Measurements from ENCODE around the gene PDE4D. TPM values are rescaled to one million over a fixed set of nuclear protein-coding genes. Genes with fewer than 3 reads are reported as not detected.

The PDE4D gene
- total and polyA plus RNA-seq, 10 of the 15 experiments (the other 5 are each of a cell fraction or from before 2014, with no cell fraction given): 0.87 to 4.1 (median 2.2) TPM

GRCh38 chr5:59322058-59322457 lies 571.5 kb downstream of the PDE4D start:
- ChIA-PET CTCF (no interaction called here), POLR2A (no interaction called here), SMC1A (ENCODE audit: uncharacterized antibody, unreplicated experiment) (no interaction called here), RAD21 (ENCODE audit: unreplicated experiment) (no interaction called here)
- no TSS peak for BruUV-seq (replicated peaks)
- ATAC-seq (no peak), DNase-seq (ENCODE audit: low read depth, low spot score) (no peak), FAIRE-seq (no peak)
- Histone ChIP-seq H3K4me2 (ENCODE audit: control insufficient read depth, insufficient read depth) (no peak overlapping the region), H3K27ac (ENCODE audit: control insufficient read depth, insufficient read depth) (no peak overlapping the region), H4K20me1 (ENCODE audit: control insufficient read depth, insufficient read depth) (no peaks in the 10 kb centered on the region), H3K79me2 (ENCODE audit: control insufficient read depth, insufficient read depth, low read length) (no peaks in the 10 kb centered on the region), H3K9ac (ENCODE audit: control insufficient read depth, insufficient read depth, low read length) (no peak overlapping the region), H2AFZ (ENCODE audit: control insufficient read depth, low read depth, low read length) (no peak overlapping the region), H3K36me3 (ENCODE audit: control insufficient read depth in 2 of 2, insufficient read depth in 2 of 2, low read length in 1 of 2) (no peaks in the 10 kb centered on the region), H3K9me3 (replicated peaks; ENCODE audit: control insufficient read depth, insufficient read depth, low read length) (no peaks in the 10 kb centered on the region), H3K4me1 (ENCODE audit: control insufficient read depth, insufficient read depth, low read length) (no peaks in the 10 kb centered on the region), H3K4me3 (no peak overlapping the region), H3K27me3 (replicated peaks in 1 of 2; ENCODE audit: control insufficient read depth in 2 of 2, insufficient read depth in 2 of 2, low read length in 1 of 2) (no peaks in the 10 kb centered on the region)
- TF ChIP-seq CHD4 (IDR thresholded peaks at IDR 0.05) (no peak), NFIC (IDR thresholded peaks at IDR 0.05; ENCODE audit: low read depth, low read length) (no peak), ZSCAN29 (IDR thresholded peaks at IDR 0.05) (no peak), USF2 (IDR thresholded peaks at IDR 0.05; ENCODE audit: borderline replicate concordance, low read depth, low read length) (no peak), ZNF217 (IDR thresholded peaks at IDR 0.05) (no peak), MAX (IDR thresholded peaks at IDR 0.05; ENCODE audit: low read depth, low read length) (no peak), SMAD1 (IDR thresholded peaks at IDR 0.05; ENCODE audit: low read depth, partially characterized antibody) (no peak), SRF (IDR thresholded peaks at IDR 0.05; ENCODE audit: low read depth in 2 of 2, low read length in 2 of 2) (no peak), TAF1 (IDR thresholded peaks at IDR 0.05; ENCODE audit: borderline replicate concordance, low read depth, low read length) (no peak), POU2F2 (IDR thresholded peaks at IDR 0.05; ENCODE audit: borderline replicate concordance, low read depth, low read length) (no peak), GABPA (IDR thresholded peaks at IDR 0.05; ENCODE audit: low read depth) (no peak), SMARCA5 (IDR thresholded peaks at IDR 0.05) (no peak), ZNF622 (IDR thresholded peaks at IDR 0.05) (no peak), SMC3 (IDR thresholded peaks at IDR 0.05; ENCODE audit: borderline replicate concordance, low read length) (no peak), JUND (IDR thresholded peaks at IDR 0.05; ENCODE audit: low read depth, low read length) (no peak), RELA (IDR thresholded peaks at IDR 0.05; ENCODE audit: borderline replicate concordance, partially characterized antibody) (no peak), CREB1 (IDR thresholded peaks at IDR 0.05; ENCODE audit: low read depth) (no peak), ZBTB11 (CRISPR knock-in tag; IDR thresholded peaks at IDR 0.05) (no peak)
- in situ Hi-C loops (cut with MboI) (no loop called here), intact Hi-C loops (cut with micrococcal nuclease; ENCODE audit: unreplicated experiment) (no loop called here)

All from GM12878 (cell line).